Measurements from ENCODE around the gene AUTS2.

Gene AUTS2

DNA sequence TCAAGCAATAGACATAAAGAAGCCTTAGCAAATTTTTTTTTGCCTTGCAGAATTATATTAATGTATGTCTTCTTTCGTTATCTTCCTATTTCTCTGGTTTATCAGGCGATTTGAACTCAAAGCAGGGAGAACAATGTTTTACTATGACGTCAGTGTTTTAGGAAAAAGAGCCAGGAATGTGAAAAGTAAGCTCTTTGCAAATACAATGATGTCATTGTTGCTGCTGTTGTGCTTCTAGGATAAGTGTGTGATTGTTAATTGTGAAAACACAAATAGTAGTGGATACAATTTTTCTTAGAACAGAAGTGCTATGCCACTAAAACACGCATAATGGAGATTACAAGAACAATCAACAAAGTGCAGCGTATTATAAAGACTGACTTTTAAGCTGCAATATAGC is 9.5 kb upstream of the AUTS2 start (continued):
- peak; percentile 87 for TF ChIP-seq TSHZ1 (tag by site-specific recombination; IDR thresholded peaks at IDR 0.05; ENCODE audit: borderline replicate concordance)
- TF ChIP-seq, protein P1, sequence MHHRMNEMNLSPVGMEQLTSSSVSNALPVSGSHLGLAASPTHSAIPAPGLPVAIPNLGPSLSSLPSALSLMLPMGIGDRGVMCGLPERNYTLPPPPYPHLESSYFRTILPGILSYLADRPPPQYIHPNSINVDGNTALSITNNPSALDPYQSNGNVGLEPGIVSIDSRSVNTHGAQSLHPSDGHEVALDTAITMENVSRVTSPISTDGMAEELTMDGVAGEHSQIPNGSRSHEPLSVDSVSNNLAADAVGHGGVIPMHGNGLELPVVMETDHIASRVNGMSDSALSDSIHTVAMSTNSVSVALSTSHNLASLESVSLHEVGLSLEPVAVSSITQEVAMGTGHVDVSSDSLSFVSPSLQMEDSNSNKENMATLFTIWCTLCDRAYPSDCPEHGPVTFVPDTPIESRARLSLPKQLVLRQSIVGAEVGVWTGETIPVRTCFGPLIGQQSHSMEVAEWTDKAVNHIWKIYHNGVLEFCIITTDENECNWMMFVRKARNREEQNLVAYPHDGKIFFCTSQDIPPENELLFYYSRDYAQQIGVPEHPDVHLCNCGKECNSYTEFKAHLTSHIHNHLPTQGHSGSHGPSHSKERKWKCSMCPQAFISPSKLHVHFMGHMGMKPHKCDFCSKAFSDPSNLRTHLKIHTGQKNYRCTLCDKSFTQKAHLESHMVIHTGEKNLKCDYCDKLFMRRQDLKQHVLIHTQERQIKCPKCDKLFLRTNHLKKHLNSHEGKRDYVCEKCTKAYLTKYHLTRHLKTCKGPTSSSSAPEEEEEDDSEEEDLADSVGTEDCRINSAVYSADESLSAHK (tag by site-specific recombination; IDR thresholded peaks at IDR 0.05), result 0 out of 2 replicates have a peak, but pooled peaks have one; percentile 39
- no peak for TF ChIP-seq ZFP3 (tag by site-specific recombination; IDR thresholded peaks at IDR 0.05; ENCODE audit: low read depth)
- no peak for TF ChIP-seq ZFP41 (tag by site-specific recombination; IDR thresholded peaks at IDR 0.05; ENCODE audit: borderline replicate concordance)
- TF ChIP-seq ZNF302 (tag by site-specific recombination; IDR thresholded peaks at IDR 0.05; ENCODE audit: low read depth), result no peak
- peak; percentile 84 for TF ChIP-seq ZEB2 (tag by site-specific recombination; IDR thresholded peaks at IDR 0.05)
- no peak for TF ChIP-seq MZF1 (tag by site-specific recombination; IDR thresholded peaks at IDR 0.05; ENCODE audit: borderline replicate concordance)
- no peak for TF ChIP-seq ZNF423 (tag by site-specific recombination; IDR thresholded peaks at IDR 0.05)
- TF ChIP-seq ZNF626 (tag by site-specific recombination; IDR thresholded peaks at IDR 0.05), result no peak
- TF ChIP-seq ZNF549 (tag by site-specific recombination; IDR thresholded peaks at IDR 0.05), result no peak
- no peak for TF ChIP-seq ZNF221 (tag by site-specific recombination; IDR thresholded peaks at IDR 0.05; ENCODE audit: borderline replicate concordance)
- no peak for TF ChIP-seq ZBTB20 (tag by site-specific recombination; IDR thresholded peaks at IDR 0.05)
- TF ChIP-seq YY2 (tag by site-specific recombination; IDR thresholded peaks at IDR 0.05), result no peak
- TF ChIP-seq ZNF239 (tag by site-specific recombination; IDR thresholded peaks at IDR 0.05), result no peak
- TF ChIP-seq EGR2 (tag by site-specific recombination; IDR thresholded peaks at IDR 0.05; ENCODE audit: low read depth), result no peak
- TF ChIP-seq WT1 (tag by site-specific recombination; IDR thresholded peaks at IDR 0.05), result no peak
- TF ChIP-seq, protein P2, sequence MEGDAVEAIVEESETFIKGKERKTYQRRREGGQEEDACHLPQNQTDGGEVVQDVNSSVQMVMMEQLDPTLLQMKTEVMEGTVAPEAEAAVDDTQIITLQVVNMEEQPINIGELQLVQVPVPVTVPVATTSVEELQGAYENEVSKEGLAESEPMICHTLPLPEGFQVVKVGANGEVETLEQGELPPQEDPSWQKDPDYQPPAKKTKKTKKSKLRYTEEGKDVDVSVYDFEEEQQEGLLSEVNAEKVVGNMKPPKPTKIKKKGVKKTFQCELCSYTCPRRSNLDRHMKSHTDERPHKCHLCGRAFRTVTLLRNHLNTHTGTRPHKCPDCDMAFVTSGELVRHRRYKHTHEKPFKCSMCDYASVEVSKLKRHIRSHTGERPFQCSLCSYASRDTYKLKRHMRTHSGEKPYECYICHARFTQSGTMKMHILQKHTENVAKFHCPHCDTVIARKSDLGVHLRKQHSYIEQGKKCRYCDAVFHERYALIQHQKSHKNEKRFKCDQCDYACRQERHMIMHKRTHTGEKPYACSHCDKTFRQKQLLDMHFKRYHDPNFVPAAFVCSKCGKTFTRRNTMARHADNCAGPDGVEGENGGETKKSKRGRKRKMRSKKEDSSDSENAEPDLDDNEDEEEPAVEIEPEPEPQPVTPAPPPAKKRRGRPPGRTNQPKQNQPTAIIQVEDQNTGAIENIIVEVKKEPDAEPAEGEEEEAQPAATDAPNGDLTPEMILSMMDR (tag by site-specific recombination; IDR thresholded peaks at IDR 0.05), result no peak
- TF ChIP-seq ZNF571 (tag by site-specific recombination; IDR thresholded peaks at IDR 0.05), result no peak
- no peak for TF ChIP-seq ZNF76 (tag by site-specific recombination; IDR thresholded peaks at IDR 0.05; ENCODE audit: borderline replicate concordance, low read depth)
- TF ChIP-seq ZSCAN23 (tag by site-specific recombination; IDR thresholded peaks at IDR 0.05), result no peak
- no peak for TF ChIP-seq ZNF621 (tag by site-specific recombination; IDR thresholded peaks at IDR 0.05)
- TF ChIP-seq, protein P3, sequence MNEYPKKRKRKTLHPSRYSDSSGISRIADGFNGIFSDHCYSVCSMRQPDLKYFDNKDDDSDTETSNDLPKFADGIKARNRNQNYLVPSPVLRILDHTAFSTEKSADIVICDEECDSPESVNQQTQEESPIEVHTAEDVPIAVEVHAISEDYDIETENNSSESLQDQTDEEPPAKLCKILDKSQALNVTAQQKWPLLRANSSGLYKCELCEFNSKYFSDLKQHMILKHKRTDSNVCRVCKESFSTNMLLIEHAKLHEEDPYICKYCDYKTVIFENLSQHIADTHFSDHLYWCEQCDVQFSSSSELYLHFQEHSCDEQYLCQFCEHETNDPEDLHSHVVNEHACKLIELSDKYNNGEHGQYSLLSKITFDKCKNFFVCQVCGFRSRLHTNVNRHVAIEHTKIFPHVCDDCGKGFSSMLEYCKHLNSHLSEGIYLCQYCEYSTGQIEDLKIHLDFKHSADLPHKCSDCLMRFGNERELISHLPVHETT (tag by site-specific recombination; IDR thresholded peaks at IDR 0.05), result peak; percentile 78; the same call in 1 of the 2 replicates
- TF ChIP-seq OVOL3 (tag by site-specific recombination; IDR thresholded peaks at IDR 0.05), result no peak
- no peak for TF ChIP-seq REPIN1 (tag by site-specific recombination; IDR thresholded peaks at IDR 0.05; ENCODE audit: low read depth)
- TF ChIP-seq ZNF777 (tag by site-specific recombination; IDR thresholded peaks at IDR 0.05; ENCODE audit: borderline replicate concordance), result no peak
- TF ChIP-seq ZNF274 (IDR thresholded peaks at IDR 0.05; ENCODE audit: low read length), result no peak
- no peak for TF ChIP-seq ZNF274 (tag by site-specific recombination; IDR thresholded peaks at IDR 0.05; ENCODE audit: borderline replicate concordance)
- TF ChIP-seq ZNF600 (tag by site-specific recombination; IDR thresholded peaks at IDR 0.05), result 0 out of 2 replicates have a peak, but pooled peaks have one; percentile 31
- no peak for TF ChIP-seq ZBTB8A (tag by site-specific recombination; IDR thresholded peaks at IDR 0.05)
- TF ChIP-seq ZBTB17 (tag by site-specific recombination; IDR thresholded peaks at IDR 0.05), result peak; percentile 62; the same call in 1 of the 2 replicates
- no peak for TF ChIP-seq ELK4 (IDR thresholded peaks at IDR 0.05; ENCODE audit: borderline replicate concordance, low read depth, low read length)
